Spleen (tissue), 7 donors: ENCODE data around the gene CCL8.

Experiments
- CTCF ChIP-seq, 11 experiments: fragments of 200-600 bp in 7 of 11; fragments of 450-650 bp in 4 of 11; sonication (generic) in 4 of 11; IDR thresholded peaks in 8 of 11; conservative IDR thresholded peaks in 3 of 11; 1 replicate in 7 of 11; 2 replicates in 4 of 11; pipeline versions ENCODE4 v1.4.0 to v1.8.0; 2016 to 2021; ENCODE audit warnings: antibody characterized with exemption in 11 of 11, inconsistent platforms in 4 of 11, mild to moderate bottlenecking in 1 of 11
- POLR2A ChIP-seq, 3 donors: fragments of 450-650 bp; IDR thresholded peaks; one replicate each; pipeline ENCODE4 v1.5.1; 2017; ENCODE audit warnings: antibody characterized with exemption in 3 of 3, mild to moderate bottlenecking in 1 of 3
- donor health status: DM: no; HTN: no; CAD: no; lungs with moderate emphysema.
- donor health status: DM: no; HTN: no; CAD: no.
- donor health status: DM: no; HTN: no; CAD: no.

- TF ChIP-seq POLR2A (IDR thresholded peaks at IDR 0.05) = no peak
- no peak for TF ChIP-seq CTCF (IDR thresholded peaks at IDR 0.05 in 8 of 11, conservative IDR thresholded peaks at IDR 0.05 in 3 of 11)
These were observed 19.2 kb upstream of the CCL8 start for GRCh38 chr17:34299956-34300577.
